Fibroblast of villous mesenchyme (primary cell): ENCODE data around the gene FASN. TPM values are rescaled to one million over a fixed set of nuclear protein-coding genes. Genes with fewer than 3 reads are reported as not detected.

Experiments
- DNase-seq: peaks from one replicate; pipeline ENCODE4 v3.0.0-alpha.2; 2010; ENCODE audit warnings: low read depth
- H3K4me3 ChIP-seq: 2 replicates; pipeline ENCODE4 v1.5.1; 2011; ENCODE audit warnings: low read depth, mild to moderate bottlenecking, low read length
- total RNA-seq: library from RNA; depleted of rRNA; stranded (reverse); fragments of >200 nt; gene quantifications from 2 replicates; pipeline ENCODE4 v1.2.3, GENCODE V29; 2012
- TF ChIP-seq, protein P1 (sequence below): IDR thresholded peaks from 2 replicates; pipeline ENCODE4 v1.5.1; 2012; ENCODE audit warnings: low read depth, mild to moderate bottlenecking, low read length; ENCODE audit not compliant: insufficient read depth

The FASN gene
- total RNA-seq, 1 donor, result 274 TPM

DNA sequence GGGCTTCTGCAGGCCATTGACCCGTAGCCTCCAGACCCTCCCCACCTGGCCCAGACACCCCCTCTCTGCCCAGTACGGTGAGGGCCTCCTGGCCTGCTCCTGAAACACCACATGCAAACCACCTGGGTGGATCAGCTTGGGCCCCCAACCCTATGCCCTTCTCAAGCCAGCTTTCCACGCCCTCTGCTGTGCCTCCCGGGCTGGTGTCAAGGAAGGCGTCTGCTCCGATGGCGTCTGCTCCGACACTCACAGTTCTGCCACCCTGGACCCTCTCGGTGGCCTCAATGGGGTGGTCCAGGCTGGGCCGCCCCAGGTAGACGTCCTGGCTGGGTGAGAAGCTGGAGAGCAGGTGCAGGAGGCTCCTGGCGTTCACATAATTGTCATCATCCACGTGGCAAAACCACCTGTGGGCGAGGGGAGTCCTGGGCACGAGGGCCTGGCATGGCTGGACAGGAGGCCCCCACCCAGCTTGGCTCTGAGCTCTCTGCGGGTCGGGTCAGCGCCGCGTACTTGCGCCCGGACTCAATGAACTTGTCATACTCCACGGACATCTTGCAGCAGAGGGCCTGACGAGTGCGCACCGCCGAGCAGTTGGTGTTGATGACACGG, 47.8 kb downstream of the FASN start:
- no peak for DNase-seq
- peak overlapping the region; percentile 68 for H3K4me3 ChIP-seq
- TF ChIP-seq, protein P1, sequence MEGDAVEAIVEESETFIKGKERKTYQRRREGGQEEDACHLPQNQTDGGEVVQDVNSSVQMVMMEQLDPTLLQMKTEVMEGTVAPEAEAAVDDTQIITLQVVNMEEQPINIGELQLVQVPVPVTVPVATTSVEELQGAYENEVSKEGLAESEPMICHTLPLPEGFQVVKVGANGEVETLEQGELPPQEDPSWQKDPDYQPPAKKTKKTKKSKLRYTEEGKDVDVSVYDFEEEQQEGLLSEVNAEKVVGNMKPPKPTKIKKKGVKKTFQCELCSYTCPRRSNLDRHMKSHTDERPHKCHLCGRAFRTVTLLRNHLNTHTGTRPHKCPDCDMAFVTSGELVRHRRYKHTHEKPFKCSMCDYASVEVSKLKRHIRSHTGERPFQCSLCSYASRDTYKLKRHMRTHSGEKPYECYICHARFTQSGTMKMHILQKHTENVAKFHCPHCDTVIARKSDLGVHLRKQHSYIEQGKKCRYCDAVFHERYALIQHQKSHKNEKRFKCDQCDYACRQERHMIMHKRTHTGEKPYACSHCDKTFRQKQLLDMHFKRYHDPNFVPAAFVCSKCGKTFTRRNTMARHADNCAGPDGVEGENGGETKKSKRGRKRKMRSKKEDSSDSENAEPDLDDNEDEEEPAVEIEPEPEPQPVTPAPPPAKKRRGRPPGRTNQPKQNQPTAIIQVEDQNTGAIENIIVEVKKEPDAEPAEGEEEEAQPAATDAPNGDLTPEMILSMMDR, result no peak

DNA sequence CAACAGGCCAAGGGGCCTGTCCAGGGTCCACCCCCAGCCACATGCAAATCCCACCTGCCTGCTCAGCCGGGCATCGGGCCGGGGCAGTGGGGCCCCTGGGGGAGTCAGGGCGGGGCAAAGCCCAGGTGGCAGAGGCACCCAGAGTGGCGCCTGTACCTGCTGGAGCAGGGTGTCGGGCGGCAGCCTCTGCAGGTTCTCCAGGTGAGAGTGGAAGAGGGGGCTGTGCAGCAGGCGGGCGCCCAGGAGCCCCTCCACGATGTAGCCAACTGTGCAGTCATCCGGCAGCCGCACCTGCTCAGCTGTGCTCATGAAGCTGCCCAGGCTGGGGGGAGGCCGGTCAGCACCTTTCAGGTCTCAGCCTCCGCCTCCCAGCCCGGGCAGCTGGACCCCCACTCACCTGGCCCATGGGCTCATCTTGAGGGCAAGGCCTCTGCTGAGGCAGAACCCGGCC, 48.5 kb downstream of the FASN start:
- TF ChIP-seq, protein P1, result no peak
- no peak for DNase-seq
- no peak overlapping the region for H3K4me3 ChIP-seq

DNA sequence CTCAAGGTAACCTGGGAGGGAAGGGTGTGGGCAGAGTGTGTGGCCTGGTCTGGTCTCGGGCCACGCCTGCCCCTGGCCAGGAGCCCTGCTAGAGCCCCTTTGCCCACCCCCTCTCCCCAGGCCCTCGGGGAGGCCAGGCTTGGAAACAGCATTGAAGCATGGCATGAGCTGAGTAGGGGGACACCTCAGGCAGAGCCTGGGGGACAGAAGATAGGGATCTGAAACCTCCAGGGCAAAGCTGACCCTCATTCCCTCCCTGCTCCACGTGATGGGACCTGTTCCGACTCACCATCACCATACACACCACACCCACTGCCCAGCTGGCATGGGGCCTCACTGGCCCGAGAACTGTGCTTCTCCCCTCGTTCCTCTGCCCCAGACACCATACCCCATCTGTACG, 48.9 kb downstream of the FASN start:
- no peak for DNase-seq
- no peak overlapping the region for H3K4me3 ChIP-seq
- TF ChIP-seq, protein P1, result no peak

DNA sequence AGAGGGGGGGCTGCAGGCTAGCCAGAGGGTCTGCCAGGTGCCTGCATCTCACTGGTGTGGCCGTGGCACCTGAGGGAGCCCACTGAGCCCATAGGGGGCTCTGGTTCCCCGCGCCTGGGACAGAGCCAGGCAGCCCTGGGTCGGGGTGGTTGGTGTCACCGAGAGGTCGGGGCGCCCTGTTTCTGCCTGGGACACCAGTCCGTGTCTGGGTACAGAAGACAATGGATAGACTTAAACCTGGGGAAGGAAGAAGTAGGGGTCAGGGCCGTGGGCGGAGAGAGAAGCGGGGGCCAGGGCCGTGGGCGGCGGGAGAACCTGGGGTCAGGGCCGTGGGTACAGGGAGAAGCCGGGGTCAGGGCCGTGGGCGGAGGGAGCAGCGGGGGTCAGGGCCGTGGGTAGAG, 49.5 kb downstream of the FASN start:
- TF ChIP-seq, protein P1, result no peak
- no peak for DNase-seq
- no peak overlapping the region for H3K4me3 ChIP-seq

DNA sequence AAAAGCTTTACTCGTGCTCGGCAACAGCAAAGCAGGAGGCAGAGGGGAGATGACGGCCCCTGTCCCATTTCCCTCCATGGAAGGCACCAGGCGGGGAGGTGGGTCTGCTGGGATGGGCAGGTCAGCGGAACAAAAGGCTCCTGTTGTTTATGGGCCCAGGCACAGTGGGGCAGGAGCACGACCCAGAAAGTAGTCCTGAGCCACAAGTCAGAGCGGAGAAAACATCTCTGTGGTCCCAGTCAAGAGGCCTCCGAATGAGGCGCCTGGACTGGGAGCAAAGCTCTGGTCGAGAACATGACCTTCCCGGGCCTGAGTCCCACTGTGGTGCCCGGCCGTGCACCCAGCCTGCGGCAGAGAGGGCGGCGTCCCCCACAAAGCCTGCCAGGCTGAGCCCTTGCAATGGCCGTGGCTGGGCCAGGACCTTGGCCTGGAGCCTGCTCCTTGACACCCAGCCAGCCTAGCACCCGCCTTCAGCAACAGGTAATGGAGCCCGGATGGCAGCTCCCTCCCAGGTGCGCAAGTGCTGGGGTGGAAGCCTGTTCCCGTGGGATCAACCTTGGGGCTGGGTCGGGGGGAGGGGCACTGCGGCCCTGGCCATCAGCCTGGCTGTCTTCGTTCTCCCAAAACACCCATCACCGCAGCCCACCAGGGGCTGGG, 50.0 kb downstream of the FASN start:
- no peak for DNase-seq
- no peak overlapping the region for H3K4me3 ChIP-seq
- TF ChIP-seq, protein P1, result no peak

DNA sequence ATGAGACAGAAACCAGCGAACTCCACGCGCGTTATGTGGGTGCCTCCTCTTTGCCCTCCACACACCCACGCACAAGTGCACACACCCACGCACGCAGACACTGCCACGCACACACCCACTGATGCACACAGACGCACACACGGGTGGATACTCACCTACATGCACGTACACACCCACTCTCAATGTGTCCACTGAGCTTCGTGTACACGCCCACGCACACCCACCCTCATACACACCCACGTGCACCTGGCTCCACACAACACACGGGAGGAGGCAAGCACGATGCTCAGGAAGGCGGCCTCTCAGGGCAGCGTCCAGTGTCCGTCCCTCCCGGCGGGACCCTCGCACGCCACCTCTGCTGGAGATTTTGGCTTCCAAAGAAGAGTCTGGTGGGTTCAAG, 50.7 kb downstream of the FASN start:
- H3K4me3 ChIP-seq, result no peak overlapping the region
- TF ChIP-seq, protein P1, result no peak

More for the DNA sequence above, 50.7 kb downstream of the FASN start:
- no peak for DNase-seq
